G401.6 (cell line): Measurements from ENCODE around the gene GLIS1.

Source experiments
- FAIRE-seq: peaks from 2 replicates; lab custom pipeline; 2012; peaks lifted over from hg19 to GRCh38; lab: Jason Lieb, UNC

GLIS1 gene

GRCh38 chr1:53693773-53694717, 44.9 kb downstream of the GLIS1 start:
- FAIRE-seq: no peak

DNA sequence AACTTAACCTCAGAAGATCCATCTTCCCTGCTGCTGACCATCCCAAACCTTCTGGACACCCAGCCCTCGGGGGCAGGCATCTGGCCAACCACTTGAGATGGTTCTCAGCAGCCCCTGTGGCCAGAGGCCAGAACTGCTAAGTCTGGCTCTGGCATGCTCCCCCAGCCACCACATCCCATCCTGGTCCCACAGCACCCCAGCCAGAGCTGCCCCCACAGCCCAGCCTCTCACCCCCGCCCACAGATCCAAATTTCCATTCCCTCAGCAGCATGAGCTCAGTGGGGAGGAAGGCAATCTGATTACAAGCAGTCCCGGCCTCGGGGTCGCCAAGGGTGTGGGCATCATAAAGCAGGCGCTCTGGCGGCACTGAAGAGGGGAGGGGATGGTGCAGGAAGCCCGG, 45.6 kb downstream of the GLIS1 start:
- FAIRE-seq: no peak

- FAIRE-seq: no peak
These were observed 47.6 kb downstream of the GLIS1 start for GRCh38 chr1:53691326-53691725.

DNA sequence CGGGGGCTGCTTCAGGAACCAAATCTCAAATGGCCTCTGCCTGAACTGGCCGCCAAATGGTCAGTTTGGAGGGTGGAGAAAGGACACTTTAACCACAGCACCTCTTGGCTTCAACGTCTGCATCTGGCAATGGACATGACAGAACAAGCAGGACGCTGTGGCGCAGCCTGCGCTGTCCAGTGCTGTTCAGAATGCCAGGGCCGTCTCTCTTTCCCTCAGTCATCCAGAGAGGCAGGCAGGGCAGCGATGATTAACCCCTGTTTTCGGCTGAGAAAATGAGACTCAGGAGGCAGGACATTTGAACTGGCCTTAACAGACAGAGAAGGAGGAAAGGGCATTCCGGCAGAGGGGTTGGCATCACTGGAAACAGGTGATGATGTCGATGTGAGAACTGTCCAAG, 48.6 kb downstream of the GLIS1 start:
- FAIRE-seq: no peak

DNA sequence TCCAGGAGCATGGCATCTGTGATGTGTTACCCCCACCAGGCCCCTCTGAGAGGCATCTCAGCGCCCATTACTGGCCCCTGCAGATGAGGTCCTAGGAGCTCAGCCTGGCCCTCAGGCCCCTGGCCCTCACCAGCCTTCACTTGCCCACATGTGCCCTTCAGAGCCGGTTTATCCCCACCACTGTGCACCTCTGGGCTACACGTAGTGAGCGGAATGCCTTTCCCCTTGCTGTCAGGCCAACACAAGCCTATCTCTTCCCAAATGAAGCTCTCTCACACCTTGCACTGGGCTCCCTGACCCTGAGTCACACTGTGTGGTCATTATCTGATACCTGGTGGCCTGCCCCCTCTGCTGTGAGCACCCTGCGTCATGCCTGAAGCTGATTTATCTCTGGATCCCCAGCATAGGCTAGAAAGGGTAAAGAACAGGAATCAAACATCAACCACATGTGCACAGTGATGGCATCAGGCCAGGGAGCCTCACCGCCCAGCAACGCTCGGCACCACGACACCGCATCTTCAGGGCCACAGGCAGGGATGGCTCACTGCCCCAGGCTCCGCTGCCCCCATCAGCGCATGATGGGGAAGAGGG, 49.1 kb downstream of the GLIS1 start:
- no peak for FAIRE-seq

DNA sequence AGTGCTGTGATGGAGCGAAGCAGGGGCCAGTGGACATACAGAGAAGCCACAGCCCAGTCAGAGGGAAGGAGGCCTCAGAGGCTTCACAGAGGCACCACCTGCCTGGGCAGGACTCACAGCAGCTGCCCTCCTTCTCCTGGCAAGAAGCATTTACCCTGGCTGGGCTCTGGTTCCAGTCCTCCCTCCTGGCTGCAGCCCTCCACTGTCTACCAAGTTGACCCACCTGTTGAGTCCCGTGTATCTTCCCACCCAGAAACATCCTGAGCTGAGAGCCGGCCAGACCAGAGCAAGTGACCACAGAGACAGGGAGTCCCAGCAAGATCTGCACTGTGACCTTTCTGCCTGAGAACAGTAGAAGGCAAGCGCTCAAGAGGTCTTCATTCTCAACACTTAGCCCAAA, 49.7 kb downstream of the GLIS1 start:
- no peak for FAIRE-seq

DNA sequence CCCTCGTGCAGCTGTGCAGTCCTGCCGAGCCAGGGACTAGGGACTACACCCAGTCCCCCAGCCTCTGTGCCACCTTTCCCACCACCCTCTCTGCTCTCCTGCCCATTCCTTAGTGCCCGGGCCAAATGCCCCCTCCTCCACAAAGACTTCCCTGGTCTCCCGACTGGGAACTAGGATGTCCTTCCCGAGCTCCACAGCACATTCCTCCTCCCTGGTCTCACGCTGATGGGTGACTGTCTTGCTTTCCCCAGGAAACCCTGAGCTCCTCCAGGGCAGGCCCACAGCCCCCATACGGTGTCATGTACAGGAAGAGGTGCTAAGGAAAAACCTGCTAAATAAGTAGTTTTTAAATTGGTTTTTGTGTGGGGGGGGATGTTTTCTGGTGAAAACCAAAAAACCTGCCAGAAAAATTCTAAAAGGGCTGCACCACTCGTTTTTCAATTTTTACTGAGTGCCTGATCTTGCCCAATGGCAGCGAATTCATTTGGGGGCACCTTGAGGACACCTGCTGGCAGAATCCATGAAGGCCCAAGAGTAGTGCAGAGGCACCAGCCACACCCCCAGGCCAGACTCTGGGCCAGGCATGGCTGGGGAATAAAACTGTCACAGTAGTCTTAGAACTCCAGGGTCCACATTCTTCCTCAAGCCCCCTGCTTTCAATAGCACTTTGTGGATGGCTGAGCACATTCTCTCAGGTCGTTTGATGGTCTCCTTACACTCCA, 50.4 kb downstream of the GLIS1 start:
- no peak for FAIRE-seq

DNA sequence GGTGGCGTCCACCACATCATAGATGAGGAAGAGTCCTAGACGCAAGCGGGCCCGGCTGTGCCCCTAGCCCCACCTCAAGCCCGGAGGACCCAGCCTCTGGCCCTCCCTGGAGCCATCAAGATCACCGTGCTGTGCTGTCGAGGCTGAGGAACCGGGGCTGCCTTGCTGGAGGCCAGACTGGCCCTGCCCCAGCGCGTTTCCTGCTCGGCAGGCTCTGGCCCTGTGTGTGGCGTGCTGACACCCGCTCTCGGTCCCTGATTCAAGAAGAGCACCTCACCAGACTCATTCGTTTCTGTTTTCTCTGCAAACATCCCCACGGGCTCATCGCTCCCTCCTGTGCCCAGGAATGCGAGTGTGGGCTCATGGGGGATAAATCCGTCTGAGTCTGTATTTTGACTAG, 51.1 kb downstream of the GLIS1 start:
- no peak for FAIRE-seq

DNA sequence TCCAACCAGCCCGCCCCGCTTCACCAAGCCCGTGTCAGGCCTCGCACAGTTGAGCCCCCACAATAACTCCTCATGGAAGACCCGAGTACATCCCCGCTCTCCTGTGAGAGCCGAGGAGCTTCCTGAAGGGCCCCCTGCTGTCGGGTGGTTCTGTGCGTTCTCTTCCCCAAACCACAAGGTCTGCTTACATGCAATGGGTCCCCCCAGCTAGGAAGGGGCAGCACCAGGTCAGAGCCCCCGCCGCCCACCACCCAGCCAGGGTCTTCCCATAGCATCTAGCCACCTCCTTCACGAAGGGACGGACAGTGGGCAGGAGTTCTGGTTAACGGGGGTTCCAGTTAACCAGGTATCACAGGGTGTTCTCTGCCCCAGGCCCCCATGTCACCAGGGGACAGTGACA, 51.5 kb downstream of the GLIS1 start:
- no peak for FAIRE-seq

GRCh38 chr1:53686965-53687267, 52.0 kb downstream of the GLIS1 start:
- FAIRE-seq: no peak

DNA sequence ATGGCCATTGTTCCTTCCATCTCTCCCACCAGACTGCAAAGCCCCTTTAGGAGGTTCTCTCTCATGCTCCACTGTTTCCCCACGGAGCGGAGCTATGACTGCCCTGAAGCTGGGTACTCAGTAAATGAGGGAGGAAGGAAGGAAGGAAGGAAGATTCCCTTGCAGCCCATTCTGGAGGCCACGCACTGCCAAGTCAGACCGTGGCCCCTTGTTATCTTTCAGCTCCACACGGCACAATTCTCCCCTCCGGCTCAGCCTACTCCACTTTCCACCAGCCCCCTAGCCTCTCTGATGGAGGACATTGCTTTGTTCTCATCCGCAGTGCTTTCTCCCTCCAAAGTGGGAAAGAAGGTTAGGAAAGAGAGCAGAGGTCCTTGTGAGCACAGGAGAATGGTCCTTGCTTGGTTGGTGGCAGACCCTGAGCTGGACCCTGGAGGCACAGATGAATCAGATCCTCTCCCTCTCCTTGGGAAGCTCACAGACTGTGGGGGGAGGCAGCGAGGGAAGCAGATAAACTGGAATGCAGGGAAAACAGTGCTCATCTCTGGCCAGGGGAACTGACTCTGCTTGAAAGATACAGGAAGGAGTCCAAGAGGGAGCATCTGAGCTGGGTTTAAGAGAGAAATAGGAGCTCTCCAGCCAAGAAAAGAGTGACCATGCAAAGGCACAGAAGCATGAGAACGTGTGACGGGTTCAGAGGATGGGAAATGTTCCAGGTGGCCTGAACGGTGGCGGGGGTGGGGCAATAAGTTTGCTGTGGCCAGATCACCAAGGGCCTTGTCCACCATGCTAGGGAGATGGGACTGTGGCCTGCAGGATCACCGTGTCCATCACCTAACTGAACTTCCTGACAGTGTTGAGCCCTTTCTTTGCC, 52.6 kb downstream of the GLIS1 start:
- FAIRE-seq: no peak

DNA sequence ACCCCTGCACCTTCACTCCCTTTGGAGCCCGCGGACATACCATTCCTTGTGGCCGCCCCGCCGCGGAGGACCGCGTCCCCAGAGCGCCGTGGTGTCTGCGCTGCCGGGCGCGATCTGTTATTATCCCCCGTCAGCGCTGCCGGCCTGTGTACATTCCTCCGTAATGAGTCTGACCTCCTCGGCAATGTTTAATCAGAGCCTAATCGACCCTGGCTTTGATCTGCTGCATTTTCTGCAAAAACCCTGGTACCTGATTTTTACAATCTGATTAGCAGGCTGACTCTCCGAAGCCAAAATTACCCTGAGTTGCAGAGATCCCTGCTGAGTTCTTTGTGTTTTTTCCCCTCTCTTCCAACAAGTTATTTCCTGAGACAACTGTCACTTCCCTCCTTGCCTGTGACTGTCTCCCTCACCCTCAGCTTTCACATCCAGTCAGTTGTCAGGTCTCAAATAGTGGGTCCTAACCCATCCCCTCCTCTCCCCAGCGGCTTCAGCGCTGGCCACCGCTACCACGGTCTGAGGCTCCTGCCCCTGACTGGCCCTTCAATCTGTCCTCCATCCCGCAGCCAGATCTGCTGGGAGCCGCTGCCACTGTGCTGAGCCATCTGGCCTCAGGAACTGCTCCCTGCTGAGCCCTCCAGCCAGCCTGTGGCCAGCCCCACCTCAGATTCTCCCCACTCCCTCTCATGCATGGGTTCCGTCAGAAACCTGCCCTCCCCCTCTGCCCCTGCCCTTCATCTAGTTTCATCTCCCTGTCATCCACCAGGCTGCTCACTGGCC, 53.5 kb downstream of the GLIS1 start:
- FAIRE-seq: no peak

- no peak for FAIRE-seq
These were observed 54.2 kb downstream of the GLIS1 start for GRCh38 chr1:53684741-53685140.

DNA sequence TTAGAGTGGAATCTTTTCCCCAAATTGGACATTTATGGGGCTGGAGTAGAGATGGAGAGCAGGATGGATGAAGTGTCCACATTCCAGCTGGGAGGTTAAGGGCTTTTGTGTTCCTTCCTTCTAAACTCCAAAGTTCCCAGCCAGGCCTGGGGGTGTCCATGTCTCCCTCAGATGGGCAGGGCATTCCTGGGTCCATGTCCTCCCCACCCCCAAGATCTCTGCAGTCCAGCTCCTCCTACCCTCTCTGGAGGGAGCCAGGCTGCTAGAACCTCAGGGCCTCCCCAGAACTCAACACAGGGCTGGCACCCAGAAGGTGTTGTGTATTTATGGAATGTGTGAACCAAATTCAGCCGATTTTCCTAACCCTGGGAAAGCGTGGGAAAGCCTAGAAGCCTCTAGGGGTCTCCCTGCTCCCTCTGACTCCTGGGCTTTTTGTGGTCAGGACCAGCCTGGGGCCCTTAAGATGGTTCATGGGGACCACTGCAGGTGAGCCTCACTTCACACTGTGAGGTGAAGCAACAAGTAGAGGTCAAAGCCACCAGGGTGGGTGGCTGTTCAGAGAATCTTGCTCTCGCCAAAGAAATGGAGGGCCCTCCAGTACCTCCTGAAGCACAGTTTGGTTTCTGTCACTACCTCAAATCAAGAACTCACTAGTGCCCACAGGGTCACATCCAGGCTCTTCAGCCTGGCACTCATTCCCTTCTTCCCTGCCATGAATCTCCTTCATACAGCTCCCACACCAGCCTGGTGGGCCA, 54.8 kb downstream of the GLIS1 start:
- FAIRE-seq: no peak

DNA sequence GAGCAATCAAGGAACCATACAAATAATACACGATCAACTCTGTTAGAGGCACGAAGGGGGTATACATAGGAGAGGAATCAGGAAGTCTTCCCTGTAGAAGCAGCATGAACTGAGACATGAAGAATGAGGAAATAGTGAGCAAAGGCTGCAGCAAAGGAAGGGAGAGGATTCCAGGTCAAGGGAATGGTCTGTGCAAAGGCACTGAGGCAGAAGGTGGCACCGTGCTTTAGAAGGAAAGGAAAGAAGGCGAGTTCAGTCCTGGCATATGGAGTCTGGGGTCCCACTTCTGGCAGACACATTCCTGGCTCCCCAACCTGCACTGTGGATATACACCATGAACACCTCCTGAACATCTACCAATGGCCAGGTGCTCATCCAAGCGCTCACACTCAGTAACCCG, 56.1 kb downstream of the GLIS1 start:
- no peak for FAIRE-seq

DNA sequence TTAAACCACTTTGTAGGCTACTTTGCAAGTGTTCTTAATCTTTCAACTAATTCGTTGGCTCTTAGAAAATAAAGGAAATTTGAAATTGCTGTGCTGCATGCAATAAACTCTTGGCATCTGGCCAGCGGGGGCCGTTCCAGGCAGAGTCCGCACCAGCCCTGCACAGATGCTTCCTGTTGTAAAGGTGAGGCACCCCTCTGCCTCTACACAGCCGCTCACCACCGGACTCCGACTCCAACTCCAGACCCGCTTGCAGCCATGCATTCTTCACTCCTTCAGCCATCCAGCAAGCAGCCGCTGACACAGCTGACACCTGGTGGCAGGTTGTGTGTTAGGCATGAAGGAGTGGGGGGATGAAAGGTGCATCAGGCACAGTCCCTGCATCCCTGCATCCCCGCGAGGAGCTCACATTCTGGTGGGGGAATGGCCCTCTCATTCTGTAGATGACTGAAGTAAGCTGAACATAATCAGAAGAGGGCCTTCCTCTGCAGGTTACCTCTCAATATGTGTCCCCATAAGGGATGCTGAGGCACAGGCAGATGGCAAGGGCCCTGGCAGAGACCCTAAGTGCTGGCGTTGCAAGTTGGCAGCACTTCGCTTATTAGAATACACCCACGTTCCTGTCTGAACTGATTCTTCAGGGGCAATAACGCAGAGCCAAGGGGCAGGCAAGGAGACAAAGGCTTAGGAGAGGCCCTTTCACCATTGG, 56.8 kb downstream of the GLIS1 start:
- no peak for FAIRE-seq

DNA sequence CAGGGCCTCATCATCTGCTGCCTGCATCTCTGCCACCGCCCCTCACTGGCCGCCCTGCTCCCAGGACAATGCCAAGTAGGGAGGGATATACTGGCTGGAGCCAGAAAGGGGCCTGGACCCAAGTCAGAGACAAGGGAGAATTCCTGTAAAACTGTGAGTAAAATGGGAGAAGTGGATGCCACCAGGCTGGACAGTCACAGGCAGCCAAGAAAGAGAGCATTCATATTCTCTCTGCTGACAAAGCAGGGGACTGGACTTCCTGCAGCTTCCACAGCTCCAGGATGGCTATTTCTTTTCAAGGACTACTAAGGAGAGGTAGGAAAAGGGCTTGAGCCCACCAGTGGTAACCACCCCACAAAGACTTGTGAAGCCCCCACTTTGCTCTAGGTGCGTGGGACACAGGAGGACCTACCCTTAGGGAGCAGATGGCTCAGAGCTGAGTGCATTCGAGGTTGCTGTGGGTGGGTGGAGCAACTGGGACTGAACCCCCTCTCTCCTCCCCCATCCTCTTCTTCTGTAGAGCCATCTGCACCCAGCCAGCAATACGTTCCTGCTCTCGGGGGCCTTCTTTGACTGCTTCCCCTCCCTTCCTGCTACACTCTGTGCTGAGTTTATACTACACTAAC, 57.5 kb downstream of the GLIS1 start:
- FAIRE-seq: no peak

DNA sequence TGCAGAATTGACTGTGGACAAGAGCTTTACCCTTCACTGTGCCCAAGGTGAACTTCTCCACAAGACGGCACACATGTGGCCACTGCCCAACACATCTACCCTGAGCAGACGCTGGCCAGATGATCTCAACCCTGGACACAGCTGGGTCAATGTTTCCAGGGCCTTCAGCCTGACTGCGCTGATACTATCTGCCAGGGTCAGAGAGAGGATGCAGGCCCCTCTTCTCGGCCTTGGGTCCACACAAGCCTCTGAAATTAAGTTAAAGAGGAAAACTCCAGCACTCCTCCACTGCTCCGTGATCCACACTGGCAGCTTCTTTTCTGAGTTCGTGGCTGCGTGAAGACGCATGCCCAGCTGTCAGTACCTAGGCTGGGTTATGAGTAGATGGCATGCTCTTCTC, 58.1 kb downstream of the GLIS1 start:
- FAIRE-seq: no peak

GRCh38 chr1:53678938-53679825, 59.8 kb downstream of the GLIS1 start:
- no peak for FAIRE-seq
